ENCODE measurements around the gene RBM43.

GRCh38 chr2:151269798-151270568 is 8.3 kb upstream of the RBM43 start:
- TF ChIP-seq CTCF (IDR thresholded peaks at IDR 0.05), result no peak
- no peak for TF ChIP-seq POLR2A (IDR thresholded peaks at IDR 0.05)
